Epidermal melanocyte (primary cell): ENCODE measurements around the gene HIVEP2.

Experiments
- DNase-seq: peaks from one replicate; pipeline ENCODE4 v3.0.0; 2011; ENCODE audit warnings: low spot score; ENCODE audit not compliant: insufficient read length

The HIVEP2 gene

DNA sequence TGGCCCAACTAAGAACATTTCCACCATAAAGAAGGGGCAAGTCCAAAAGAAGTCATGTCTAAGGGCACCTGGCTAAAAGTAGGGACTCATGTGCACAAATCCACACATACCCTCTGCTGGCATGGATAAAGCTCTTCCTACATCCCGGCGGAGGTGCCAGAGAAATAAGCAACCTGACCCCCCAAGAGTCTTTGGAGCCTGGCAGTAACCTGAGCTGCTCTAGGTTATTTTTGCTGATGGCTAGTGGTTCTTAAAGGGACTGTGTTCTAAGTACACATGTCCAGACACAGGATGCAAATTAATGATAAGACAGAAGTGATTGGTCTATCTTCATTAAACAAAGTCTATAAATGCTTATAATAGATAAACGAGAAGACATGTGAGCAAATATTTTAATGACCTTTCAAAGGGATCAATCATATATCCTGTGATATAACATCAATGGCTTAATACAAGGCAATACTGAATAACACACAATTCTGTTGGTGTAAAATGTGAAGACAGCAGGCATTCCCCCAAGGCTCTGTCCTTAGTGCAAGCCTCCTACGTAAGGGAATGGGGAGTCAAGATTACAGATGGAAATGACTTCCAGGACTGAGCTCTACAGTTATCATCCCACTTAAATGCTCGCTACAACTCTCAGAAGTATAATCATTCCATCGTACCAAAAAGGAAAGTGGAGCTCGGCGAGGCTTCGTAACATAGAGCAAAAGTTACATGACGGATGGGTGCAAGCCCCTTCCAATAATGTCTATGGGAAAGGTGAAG, 52.5 kb downstream of the HIVEP2 start:
- no peak for DNase-seq

- no peak for DNase-seq
Measured at GRCh38 chr6:142891454-142891853, 53.5 kb downstream of the HIVEP2 start.

GRCh38 chr6:142888456-142888855, 56.5 kb downstream of the HIVEP2 start:
- no peak for DNase-seq

GRCh38 chr6:142887517-142887916, 57.5 kb downstream of the HIVEP2 start:
- no peak for DNase-seq

DNA sequence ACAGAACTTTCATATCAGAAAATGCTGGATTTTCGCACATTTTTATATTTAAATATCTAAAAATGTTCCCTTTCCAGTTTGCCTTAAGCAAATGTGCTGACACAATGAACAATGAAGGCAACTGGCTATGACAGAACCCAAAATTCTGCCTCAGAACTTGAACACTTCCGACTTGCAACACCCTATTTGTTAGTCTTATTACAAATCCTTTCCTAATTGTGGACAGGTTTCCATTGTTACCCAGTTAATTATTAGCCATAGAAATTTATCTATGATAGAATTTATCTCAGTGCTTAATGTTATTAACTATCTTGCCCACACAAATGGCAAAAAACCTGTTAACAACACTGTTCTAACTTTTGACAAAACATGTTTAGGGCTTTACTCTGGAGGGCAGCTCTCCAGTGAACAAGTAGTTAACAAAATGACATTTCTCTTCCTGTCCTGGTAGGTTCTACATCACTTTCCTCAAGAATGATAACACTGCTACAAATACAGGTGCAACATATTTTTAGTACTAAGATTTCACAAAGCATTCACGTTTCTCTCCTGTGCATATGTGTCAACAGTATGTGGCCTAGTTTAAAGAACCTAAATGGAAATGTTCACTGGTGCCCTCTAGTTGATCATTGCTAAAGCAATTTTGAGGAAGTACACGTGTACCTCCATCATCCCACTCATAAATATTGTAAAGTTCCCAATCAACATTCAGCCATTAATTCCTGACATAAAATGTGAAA, 58.4 kb downstream of the HIVEP2 start:
- DNase-seq: no peak

DNA sequence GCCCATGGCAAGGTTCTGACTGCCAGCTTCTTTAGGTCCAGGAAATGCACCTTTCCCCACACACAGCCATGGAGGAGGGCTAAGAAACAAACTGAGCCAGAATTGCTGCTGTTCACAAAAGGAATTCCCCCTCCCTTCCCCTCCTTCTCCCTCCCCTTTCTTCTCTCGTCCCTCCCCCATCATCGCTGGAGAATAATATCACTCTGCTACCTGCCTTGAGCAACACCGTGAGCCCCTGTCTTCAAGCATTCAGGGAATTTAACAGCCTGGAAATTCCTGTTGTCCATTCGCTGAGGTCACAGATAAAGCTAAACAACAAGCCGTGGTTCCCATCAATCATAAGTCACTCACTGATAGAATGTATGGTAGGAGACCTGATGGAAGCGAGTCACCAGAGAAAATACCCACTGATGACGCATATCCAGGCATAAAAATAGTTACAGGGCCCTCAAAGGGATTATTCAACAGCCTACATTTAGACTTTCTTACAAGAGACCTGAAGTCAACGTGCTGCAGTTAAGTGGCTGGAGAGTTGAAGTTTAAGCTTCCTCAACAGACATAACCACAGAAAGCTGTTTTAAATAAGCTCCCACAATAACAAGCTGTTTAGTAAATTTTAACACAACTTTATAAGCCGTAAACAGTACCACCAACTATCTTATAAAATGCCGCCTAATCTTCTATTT, 59.7 kb downstream of the HIVEP2 start:
- no peak for DNase-seq

- DNase-seq: no peak
Measured at GRCh38 chr6:142884214-142885035, 60.6 kb downstream of the HIVEP2 start.

- no peak for DNase-seq
Measured at GRCh38 chr6:142883011-142883410, 62.0 kb downstream of the HIVEP2 start.

DNA sequence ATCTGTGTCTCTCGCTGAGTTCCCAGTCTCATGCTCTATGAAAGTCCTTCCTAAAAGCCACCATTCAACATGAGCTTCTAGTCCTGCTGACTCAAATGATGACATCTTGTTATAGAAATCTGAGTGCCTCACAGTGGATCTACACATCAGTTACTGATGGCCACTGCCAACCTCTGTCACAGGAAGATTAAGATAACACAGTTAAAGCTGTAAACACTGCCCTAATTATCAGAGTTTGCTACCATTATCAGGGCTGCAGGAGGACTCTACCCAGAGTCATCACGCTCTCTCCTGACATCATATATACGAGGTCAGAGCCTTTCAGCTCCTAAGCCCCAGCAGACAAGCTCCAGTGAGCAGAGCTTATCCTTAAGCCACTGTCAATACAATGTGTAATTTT, 63.2 kb downstream of the HIVEP2 start:
- no peak for DNase-seq

DNA sequence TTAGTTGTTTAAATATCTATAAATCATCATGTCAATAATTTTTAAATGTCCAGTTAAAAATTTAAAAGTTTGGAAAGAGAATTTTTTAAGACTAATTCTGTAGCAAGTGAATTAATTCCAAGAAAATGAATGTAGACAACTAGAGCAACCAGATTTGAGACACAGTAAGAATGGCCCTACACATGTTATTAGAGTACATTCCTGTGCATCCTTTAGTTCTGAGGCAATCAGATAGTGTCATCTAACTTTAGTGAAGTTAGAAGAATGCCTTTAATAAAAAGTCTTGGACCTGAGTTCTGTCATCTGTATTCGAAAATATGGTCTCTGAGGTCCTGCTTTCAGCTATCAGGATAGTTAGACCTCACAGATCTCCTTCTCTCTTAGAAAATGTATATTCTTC, 63.7 kb downstream of the HIVEP2 start:
- no peak for DNase-seq

DNA sequence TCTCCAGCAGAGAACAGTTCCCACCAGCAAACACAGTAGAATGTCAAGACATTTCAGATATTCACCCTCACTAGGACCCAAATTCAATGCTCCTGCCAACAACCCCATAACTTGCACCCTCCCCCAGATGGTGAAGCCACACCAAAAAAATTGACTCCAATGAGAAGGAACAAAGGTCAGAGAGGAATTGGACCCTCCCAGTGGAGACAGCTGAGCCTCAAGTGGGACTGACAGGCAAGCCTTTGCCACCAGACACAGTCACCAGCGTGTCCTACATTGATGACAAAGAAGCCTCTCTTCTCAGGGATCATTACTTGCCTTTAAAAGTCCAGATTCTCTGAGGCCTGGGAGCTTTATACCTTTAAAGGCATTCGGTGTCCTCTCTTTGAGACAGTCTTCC, 64.8 kb downstream of the HIVEP2 start:
- no peak for DNase-seq

DNA sequence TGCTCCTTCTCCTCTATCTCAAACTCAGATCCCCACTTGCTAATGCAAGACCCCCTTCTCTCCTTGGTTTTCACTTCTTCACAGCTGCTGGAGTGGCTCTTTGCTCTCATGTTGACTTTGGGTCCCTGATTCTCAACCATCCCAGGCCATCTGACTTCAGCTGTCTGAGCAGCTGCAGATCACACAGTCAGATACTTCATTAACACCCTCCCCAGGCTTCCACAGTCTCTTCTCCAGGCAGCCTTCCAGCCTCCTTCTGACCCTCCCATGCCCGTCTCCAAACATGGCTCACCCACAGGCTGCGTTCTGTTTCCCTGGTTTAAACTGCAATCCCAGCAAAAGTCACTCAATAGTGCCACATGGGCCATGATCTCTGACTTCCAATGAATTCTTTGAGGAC, 65.4 kb downstream of the HIVEP2 start:
- DNase-seq: no peak

- no peak for DNase-seq
Measured at GRCh38 chr6:142879076-142879475, 65.9 kb downstream of the HIVEP2 start.

- no peak for DNase-seq
Measured at GRCh38 chr6:142878407-142878806, 66.6 kb downstream of the HIVEP2 start.

DNA sequence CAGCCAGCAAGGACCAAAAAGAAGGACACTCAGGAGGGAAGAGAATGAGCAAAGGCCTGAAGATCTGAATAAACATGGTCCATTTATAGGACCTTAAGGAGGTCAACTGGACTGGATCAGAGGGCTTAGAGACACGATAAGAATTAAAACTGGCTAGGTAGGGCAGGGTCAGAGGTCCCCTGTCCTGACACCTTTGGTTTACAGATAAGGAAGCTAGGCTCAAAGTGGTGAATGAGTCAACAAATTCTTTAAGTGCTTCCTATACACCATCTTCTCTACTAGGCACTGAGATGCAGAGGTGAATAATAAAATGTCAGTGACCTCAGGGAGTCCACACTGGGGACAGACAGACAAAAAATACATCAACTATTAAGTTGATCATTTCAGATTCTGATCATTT, 70.3 kb downstream of the HIVEP2 start:
- DNase-seq: no peak

GRCh38 chr6:142872376-142872775, 72.6 kb downstream of the HIVEP2 start:
- no peak for DNase-seq

- peak; percentile 70 for DNase-seq
Measured at GRCh38 chr6:142871910-142872331, 73.1 kb downstream of the HIVEP2 start.

GRCh38 chr6:142870787-142871415, 74.1 kb downstream of the HIVEP2 start:
- no peak for DNase-seq

- DNase-seq: no peak
Measured at GRCh38 chr6:142868917-142869316, 76.1 kb downstream of the HIVEP2 start.

DNA sequence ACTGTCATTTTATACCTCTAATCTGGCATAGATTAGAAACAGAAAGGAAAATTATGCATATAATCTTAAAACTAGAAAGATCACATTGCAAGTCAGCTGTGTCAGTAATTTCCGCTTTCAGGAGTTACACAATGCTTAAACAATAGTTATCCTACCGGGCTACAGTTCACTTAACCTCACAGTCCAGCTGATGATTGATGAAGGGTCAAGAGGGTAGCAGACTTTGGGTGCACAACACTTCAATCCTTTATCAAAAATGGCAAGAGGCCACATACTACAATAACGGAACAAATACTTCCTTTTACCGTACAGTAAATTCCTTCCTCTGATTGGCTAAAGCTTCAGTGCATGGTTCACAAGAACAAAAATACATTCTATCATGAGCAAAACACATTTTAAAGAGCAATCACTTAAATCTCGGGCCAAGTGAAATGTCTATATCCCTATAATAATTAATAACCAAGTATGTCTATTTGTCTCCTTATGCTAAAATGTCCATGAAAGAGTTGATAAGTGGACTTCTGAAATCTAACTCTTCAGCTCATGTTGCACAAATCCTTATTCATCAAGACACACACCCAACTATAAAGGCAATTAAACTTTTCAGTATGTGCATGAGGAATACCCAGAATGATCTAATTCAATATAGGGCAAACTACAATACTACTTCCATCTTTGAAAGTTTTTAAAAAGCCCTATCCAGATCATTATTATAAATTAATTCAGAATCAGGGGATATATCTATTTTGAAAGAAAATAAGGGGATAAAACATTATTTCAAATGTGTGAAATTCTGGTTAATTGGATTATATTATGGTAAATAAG, 76.8 kb downstream of the HIVEP2 start:
- no peak for DNase-seq
